Left ventricle myocardium inferior (tissue), 1 donor: ENCODE results near the gene EIF4B. TPM values are rescaled to one million over a fixed set of nuclear protein-coding genes. Genes with fewer than 3 reads are reported as not detected.

Source experiments
- DNase-seq: peaks from one replicate; pipeline ENCODE4 v3.0.0-alpha.2; 2020
- H3K27ac ChIP-seq: fragments of 200-600 bp; replicated peaks from 2 replicates; pipeline ENCODE4 v1.8.0; 2021
- H3K27me3 ChIP-seq: fragments of 200-600 bp; 2 replicates; pipeline ENCODE4 v1.8.0; 2021; ENCODE audit warnings: low read depth
- H3K36me3 ChIP-seq: fragments of 200-600 bp; 2 replicates; pipeline ENCODE4 v1.8.0; 2021
- H3K4me1 ChIP-seq: fragments of 200-600 bp; 2 replicates; pipeline ENCODE4 v1.8.0; 2021
- H3K4me3 ChIP-seq: fragments of 200-600 bp; 2 replicates; pipeline ENCODE4 v1.8.0; 2021; ENCODE audit warnings: mild to moderate bottlenecking, moderate library complexity
- H3K9me3 ChIP-seq: fragments of 200-600 bp; replicated peaks from 2 replicates; pipeline ENCODE4 v1.8.0; 2021
- intact Hi-C: fragments of 100-400 bp; cut with micrococcal nuclease; formaldehyde crosslinking; loops from one replicate; pipeline ENCODE4 v1.11.0; 2022
- total RNA-seq: library from RNA; stranded (reverse); fragmentation: NEBNext Ultra II Directional; extraction: Animal tissue kit (Norgen Biotek cat#: 25700); gene quantifications from one replicate; pipeline ENCODE4 v1.2.1, GENCODE V29; 2021
- TF ChIP-seq, protein P1 (sequence below): fragments of 200-600 bp; IDR thresholded peaks from 2 replicates; pipeline ENCODE4 v1.8.0; 2021; ENCODE audit warnings: antibody characterized with exemption, mild to moderate bottlenecking, borderline replicate concordance
- donor health status: DM: no; HTN: yes; CAD: no; lungs with severe emphysema.

The EIF4B gene
- total RNA-seq, 1 donor from 2014 or later: 390 TPM

DNA sequence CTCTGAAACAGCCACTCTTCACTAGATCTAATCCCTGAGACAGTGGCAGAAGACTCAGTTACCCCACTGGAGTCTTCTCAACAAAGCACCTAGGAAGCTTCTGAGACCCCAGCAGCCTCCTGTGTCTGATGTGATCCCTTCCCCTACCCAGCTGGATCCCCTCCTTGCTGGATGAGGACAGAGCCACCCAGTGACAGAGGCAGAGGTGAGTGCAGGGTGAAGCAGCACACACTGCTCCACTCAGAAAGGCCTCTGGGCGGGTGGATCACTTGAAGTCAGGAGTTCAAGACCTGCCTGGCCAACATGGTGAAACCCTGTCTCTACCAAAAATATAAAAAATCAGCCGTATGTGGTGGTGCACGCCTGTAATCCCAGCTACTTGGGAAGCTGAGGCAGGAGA is 70.2 kb downstream of the EIF4B start:
- Histone ChIP-seq H3K27ac (no peak overlapping the region), H3K27me3 (no peaks in the 10 kb centered on the region), H3K4me3 (no peak overlapping the region), H3K9me3 (no peaks in the 10 kb centered on the region), H3K36me3 (peaks cover 30% of the 10 kb centered on the region), H3K4me1 (peaks cover 69% of the 10 kb centered on the region)
- TF ChIP-seq, protein P1, sequence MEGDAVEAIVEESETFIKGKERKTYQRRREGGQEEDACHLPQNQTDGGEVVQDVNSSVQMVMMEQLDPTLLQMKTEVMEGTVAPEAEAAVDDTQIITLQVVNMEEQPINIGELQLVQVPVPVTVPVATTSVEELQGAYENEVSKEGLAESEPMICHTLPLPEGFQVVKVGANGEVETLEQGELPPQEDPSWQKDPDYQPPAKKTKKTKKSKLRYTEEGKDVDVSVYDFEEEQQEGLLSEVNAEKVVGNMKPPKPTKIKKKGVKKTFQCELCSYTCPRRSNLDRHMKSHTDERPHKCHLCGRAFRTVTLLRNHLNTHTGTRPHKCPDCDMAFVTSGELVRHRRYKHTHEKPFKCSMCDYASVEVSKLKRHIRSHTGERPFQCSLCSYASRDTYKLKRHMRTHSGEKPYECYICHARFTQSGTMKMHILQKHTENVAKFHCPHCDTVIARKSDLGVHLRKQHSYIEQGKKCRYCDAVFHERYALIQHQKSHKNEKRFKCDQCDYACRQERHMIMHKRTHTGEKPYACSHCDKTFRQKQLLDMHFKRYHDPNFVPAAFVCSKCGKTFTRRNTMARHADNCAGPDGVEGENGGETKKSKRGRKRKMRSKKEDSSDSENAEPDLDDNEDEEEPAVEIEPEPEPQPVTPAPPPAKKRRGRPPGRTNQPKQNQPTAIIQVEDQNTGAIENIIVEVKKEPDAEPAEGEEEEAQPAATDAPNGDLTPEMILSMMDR: no peak
- intact Hi-C loops: no loop called here
- no peak for DNase-seq

- H3K36me3 ChIP-seq: peaks cover 30% of the 10 kb centered on the region
Measured at GRCh38 chr12:53077030-53077429, 70.8 kb downstream of the EIF4B start.

GRCh38 chr12:53078425-53079225 is 72.4 kb downstream of the EIF4B start:
- no peak for DNase-seq
- H3K4me1 ChIP-seq: peaks cover 49% of the 10 kb centered on the region
- H3K27me3 ChIP-seq: no peaks in the 10 kb centered on the region
- H3K9me3 ChIP-seq: no peaks in the 10 kb centered on the region
- H3K36me3 ChIP-seq: peaks cover 30% of the 10 kb centered on the region
- intact Hi-C loops: no loop called here
- H3K4me3 ChIP-seq: peak overlapping the region; percentile 87
- TF ChIP-seq, protein P1: no peak
- H3K27ac ChIP-seq: peak overlapping the region; percentile 98

More at GRCh38 chr12:53077030-53077429, 70.8 kb downstream of the EIF4B start:
- TF ChIP-seq, protein P1: no peak
- DNase-seq: no peak
- H3K4me1 ChIP-seq: peaks cover 64% of the 10 kb centered on the region
- intact Hi-C loops: no loop called here
- H3K9me3 ChIP-seq: no peaks in the 10 kb centered on the region
- no peak overlapping the region for H3K4me3 ChIP-seq
- H3K27me3 ChIP-seq: no peaks in the 10 kb centered on the region
- H3K27ac ChIP-seq: no peak overlapping the region

DNA sequence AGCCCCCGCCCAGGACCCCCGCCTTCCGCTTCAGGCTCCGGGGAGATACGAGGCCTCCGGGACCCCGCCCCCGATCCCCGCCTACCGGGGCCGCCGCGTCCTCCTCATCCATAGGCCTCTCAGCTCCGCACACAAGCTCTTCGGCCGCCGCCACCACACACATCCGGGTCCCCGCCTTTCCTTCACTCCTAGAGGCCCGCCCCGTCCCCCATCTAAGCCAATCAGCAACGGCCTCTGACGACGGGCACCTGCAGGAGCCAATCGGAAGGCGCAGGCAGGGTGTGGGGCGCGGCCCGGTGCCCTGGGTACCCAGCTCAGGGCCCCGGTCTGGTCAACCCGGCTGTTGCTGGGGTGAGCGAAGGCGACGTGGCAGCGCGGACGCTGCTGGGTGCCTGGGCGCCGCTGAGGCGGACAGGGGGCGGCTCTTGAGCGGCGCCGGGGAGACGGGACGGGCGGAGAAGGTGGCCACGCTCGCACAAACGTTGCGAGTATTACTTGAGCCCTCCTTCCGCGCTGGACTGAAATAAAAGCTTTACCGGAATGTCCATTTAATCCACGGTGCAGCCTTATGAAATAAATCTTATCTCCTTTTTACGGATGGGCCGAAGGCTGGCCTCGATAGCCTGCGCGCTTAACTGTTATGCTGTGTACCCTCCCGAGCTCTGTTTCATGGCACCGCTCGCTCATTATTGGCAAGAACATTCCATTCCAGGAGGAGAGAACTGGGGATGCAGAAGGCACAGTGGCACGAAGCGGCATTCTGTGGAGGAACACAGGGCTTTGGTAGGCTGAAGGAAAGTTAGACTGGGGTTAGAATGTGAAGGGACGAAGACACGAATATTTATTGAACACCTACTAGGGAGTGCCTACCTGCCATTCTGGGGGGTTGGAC is 73.2 kb downstream of the EIF4B start, which contains the start of gene SPRYD3:
Gene SPRYD3 (minus strand): TSS at position 165 of the 892 bp plus-strand sequence. CDS start 57 bp downstream, at position 108.
- TF ChIP-seq, protein P1: peak; percentile 11
- DNase-seq: peak; percentile 98
- Histone ChIP-seq H3K9me3 (peaks cover under 1% of the 10 kb centered on the region), H3K4me1 (peaks cover 40% of the 10 kb centered on the region), H3K4me3 (peak within 1 kb of the TSS; percentile 87), H3K27me3 (no peaks in the 10 kb centered on the region), H3K27ac (peak within 1 kb of the TSS; percentile 98), H3K36me3 (peaks cover 29% of the 10 kb centered on the region)
- intact Hi-C loops: no loop called here

- TF ChIP-seq, protein P1: no peak
- H3K9me3 ChIP-seq: peaks cover 6% of the 10 kb centered on the region
- H3K4me1 ChIP-seq: peaks cover 27% of the 10 kb centered on the region
- no peak overlapping the region for H3K27ac ChIP-seq
- no peak overlapping the region for H3K4me3 ChIP-seq
- DNase-seq: no peak
- H3K36me3 ChIP-seq: no peaks in the 10 kb centered on the region
- no peaks in the 10 kb centered on the region for H3K27me3 ChIP-seq
- intact Hi-C loops: no loop called here
Measured at GRCh38 chr12:53082637-53083175, 76.5 kb downstream of the EIF4B start.
